Measurements from ENCODE around the gene CDK7.

GRCh38 chr5:69276422-69277174 is 41.9 kb downstream of the CDK7 start:
- no peak for TF ChIP-seq CTCF (IDR thresholded peaks at IDR 0.05)
- no peak for TF ChIP-seq POLR2A (IDR thresholded peaks at IDR 0.05)

All from thyroid gland (tissue), 4 donors.